Measurements from ENCODE around the gene DNAH3.

Gene DNAH3

DNA sequence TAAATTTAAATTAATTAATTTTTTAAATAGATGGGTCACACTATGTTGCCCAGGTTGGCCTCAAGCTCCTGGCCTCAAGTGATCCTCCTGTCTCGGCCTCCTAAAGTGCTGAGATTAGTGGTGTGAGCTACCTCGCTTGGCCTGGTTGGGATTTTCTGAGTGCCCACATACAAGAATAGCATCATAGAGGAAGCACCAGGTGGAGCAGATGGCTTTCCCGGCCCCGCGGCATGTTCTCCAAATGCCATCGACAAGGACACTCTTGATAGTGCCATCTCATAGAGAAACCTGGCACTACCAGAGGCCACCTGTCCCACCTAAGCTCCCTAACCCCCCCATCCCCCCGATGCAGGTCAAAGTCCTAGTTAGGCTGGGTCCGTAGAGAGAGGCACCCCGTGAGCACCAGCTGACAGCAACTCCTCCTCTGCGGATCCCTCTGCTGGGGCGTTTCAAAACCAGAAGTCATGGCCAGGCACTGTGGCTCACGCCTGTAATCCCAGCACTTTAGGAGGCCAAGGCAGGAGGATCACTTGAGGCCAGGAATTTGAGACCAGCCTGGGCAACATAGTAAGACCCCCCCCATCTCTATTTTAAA is 65.9 kb downstream of the DNAH3 start:
- no peaks in the 10 kb centered on the region for H3F3A ChIP-seq (ENCODE audit: low read depth)
- H3K4me3 ChIP-seq (ENCODE audit: low read length, poor library complexity, severe bottlenecking), result no peak overlapping the region

GRCh38 chr16:21083729-21084268 is 66.8 kb downstream of the DNAH3 start:
- TF ChIP-seq CTCF (conservative IDR thresholded peaks at IDR 0.05; ENCODE audit: low read length) (peak; percentile 88), EZH2phosphoT487 (IDR thresholded peaks at IDR 0.05; ENCODE audit: borderline replicate concordance) (no peak)
- Histone ChIP-seq H3K4me1 (ENCODE audit: insufficient read depth, low read length, poor library complexity, severe bottlenecking) (no peaks in the 10 kb centered on the region), H3K79me2 (ENCODE audit: insufficient read depth, low read length) (no peaks in the 10 kb centered on the region), H4K20me1 (ENCODE audit: insufficient read depth, low read length, poor library complexity, severe bottlenecking) (no peaks in the 10 kb centered on the region), H3K9me3 (ENCODE audit: insufficient read depth, low read depth, low read length) (no peaks in the 10 kb centered on the region), H3K27me3 (ENCODE audit: insufficient read depth, low read length, poor library complexity, severe bottlenecking) (no peaks in the 10 kb centered on the region), H3K9me2 (replicated peaks; ENCODE audit: low read depth, low read length) (no peaks in the 10 kb centered on the region), H3K9ac (ENCODE audit: low read depth, low read length, poor library complexity, severe bottlenecking) (no peak overlapping the region), H2AFZ (ENCODE audit: low read length) (peak overlapping the region; percentile 80), H3F3A (ENCODE audit: low read depth) (no peaks in the 10 kb centered on the region), H3K4me2 (ENCODE audit: low read depth, low read length, poor library complexity, severe bottlenecking) (no peak overlapping the region), H3K36me3 (ENCODE audit: insufficient read depth, low read length) (no peaks in the 10 kb centered on the region), H3K4me3 (ENCODE audit: low read length, poor library complexity, severe bottlenecking) (no peak overlapping the region)

More for the DNA sequence above, 65.9 kb downstream of the DNAH3 start:
- H4K20me1 ChIP-seq (ENCODE audit: insufficient read depth, low read length, poor library complexity, severe bottlenecking), result no peaks in the 10 kb centered on the region
- H3K27me3 ChIP-seq (ENCODE audit: insufficient read depth, low read length, poor library complexity, severe bottlenecking), result no peaks in the 10 kb centered on the region
- no peak overlapping the region for H3K9ac ChIP-seq (ENCODE audit: low read depth, low read length, poor library complexity, severe bottlenecking)
- H3K36me3 ChIP-seq (ENCODE audit: insufficient read depth, low read length), result no peaks in the 10 kb centered on the region
- no peaks in the 10 kb centered on the region for H3K4me1 ChIP-seq (ENCODE audit: insufficient read depth, low read length, poor library complexity, severe bottlenecking)
- no peak overlapping the region for H3K4me2 ChIP-seq (ENCODE audit: low read depth, low read length, poor library complexity, severe bottlenecking)
- no peaks in the 10 kb centered on the region for H3K9me2 ChIP-seq (replicated peaks; ENCODE audit: low read depth, low read length)
- H2AFZ ChIP-seq (ENCODE audit: low read length), result no peak overlapping the region
- TF ChIP-seq CTCF (conservative IDR thresholded peaks at IDR 0.05; ENCODE audit: low read length) (no peak), EZH2phosphoT487 (IDR thresholded peaks at IDR 0.05; ENCODE audit: borderline replicate concordance) (no peak)
- H3K79me2 ChIP-seq (ENCODE audit: insufficient read depth, low read length), result no peaks in the 10 kb centered on the region
- no peaks in the 10 kb centered on the region for H3K9me3 ChIP-seq (ENCODE audit: insufficient read depth, low read depth, low read length)

GRCh38 chr16:21081329-21081728 is 69.3 kb downstream of the DNAH3 start:
- H3K4me2 ChIP-seq (ENCODE audit: low read depth, low read length, poor library complexity, severe bottlenecking), result no peak overlapping the region
- H3K9ac ChIP-seq (ENCODE audit: low read depth, low read length, poor library complexity, severe bottlenecking), result no peak overlapping the region
- H3K9me2 ChIP-seq (replicated peaks; ENCODE audit: low read depth, low read length), result no peaks in the 10 kb centered on the region
- H2AFZ ChIP-seq (ENCODE audit: low read length), result no peak overlapping the region
- H3K27me3 ChIP-seq (ENCODE audit: insufficient read depth, low read length, poor library complexity, severe bottlenecking), result no peaks in the 10 kb centered on the region
- no peaks in the 10 kb centered on the region for H3F3A ChIP-seq (ENCODE audit: low read depth)
- H3K36me3 ChIP-seq (ENCODE audit: insufficient read depth, low read length), result no peaks in the 10 kb centered on the region
- no peak overlapping the region for H3K4me3 ChIP-seq (ENCODE audit: low read length, poor library complexity, severe bottlenecking)
- no peaks in the 10 kb centered on the region for H3K79me2 ChIP-seq (ENCODE audit: insufficient read depth, low read length)
- TF ChIP-seq CTCF (conservative IDR thresholded peaks at IDR 0.05; ENCODE audit: low read length) (no peak), EZH2phosphoT487 (IDR thresholded peaks at IDR 0.05; ENCODE audit: borderline replicate concordance) (no peak)
- no peaks in the 10 kb centered on the region for H3K4me1 ChIP-seq (ENCODE audit: insufficient read depth, low read length, poor library complexity, severe bottlenecking)
- no peaks in the 10 kb centered on the region for H4K20me1 ChIP-seq (ENCODE audit: insufficient read depth, low read length, poor library complexity, severe bottlenecking)
- H3K9me3 ChIP-seq (ENCODE audit: insufficient read depth, low read depth, low read length), result no peaks in the 10 kb centered on the region

All from Loucy (cell line).